A549 treated with ZK216348 at 1 μM for 4 hours (cell line): ENCODE results near the gene FUOM. TPM values are rescaled to one million over a fixed set of nuclear protein-coding genes. Genes with fewer than 3 reads are reported as not detected.

Experiments used
- total RNA-seq: library from RNA; stranded (reverse); fragments of 200-300 nt; extraction: Qiagen RNA extraction; gene quantifications from 5 replicates; pipeline ENCODE4 v1.2.3, GENCODE V29; 2022; ENCODE audit warnings: low read depth

The FUOM gene, protein sequence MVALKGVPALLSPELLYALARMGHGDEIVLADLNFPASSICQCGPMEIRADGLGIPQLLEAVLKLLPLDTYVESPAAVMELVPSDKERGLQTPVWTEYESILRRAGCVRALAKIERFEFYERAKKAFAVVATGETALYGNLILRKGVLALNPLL
- total RNA-seq = 9.9 to 16.2 TPM (median 11.9 TPM) in 5 replicates

DNA sequence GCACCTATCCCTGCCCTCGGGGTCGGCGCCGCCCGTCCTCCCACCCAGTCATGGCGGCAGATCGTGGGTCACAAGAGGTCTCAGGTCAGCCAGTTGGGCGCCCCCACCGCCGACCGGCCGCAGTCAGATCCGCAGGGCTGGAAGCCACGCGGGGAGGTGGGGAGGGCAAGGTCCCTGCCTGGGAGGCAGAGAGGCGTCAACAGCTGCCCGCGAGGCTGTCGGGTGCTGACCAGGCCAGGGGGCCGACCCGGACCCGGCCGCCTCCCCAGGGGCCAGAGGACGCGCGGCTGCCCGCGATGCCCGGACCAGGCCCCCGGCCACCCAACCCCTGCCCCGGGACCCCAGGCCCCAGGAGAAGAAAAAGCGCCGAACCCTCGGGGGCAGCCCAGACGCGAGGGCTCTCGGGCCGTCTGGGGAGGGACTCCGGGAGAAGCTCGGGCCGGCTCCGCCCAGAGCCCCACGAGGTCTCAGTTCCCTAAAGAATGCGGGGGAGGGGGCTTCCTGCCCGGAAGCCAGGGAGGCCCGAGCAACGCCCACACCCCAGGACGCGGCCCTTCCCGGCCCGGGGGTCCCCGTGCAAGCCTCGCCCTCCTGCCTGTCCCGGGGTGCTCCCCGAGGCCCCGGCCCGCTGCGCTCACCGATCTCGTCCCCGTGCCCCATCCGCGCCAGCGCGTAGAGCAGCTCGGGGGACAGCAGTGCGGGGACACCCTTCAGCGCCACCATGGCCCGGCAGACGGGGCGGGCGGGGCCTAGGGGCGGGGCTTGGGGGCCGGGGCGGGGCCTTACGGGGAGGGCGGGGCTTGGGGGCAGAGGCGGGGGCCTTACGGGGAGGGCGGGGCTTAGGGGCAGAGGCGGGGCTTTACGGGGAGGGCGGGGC lies at the start of gene FUOM:
Gene FUOM (minus strand): TSS at position 735 of the 877 bp plus-strand sequence. CDS start 12 bp downstream, at position 723.

DNA sequence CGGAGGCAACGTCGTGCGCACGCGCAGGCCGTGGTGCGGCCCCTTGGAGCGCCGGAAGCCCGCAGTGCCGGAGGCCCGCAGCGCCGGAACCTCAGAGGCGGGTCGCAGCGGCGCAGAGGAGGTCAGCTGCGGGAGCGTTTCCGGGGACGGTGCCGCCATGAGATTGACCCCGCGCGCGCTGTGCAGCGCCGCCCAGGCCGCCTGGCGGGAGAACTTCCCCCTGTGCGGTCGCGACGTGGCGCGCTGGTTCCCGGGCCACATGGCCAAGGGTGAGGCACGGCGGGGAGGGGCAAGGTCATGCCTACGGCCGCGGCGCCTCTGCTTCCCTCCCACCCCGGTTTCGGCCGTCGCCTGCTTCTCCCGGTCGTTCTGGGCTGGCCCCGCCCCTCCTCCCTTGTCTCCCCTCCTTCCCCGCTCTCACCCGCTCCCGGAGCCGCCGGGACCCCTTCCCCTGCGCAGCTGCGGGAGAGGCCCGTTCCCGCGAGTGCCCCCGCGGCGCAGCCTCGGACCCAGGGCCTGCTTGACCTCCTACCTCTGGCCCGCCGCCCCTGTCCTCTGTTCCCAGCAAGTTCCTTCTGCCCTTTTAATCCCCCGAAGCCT lies 36.3 kb upstream of the FUOM start, which contains the start of gene MTG1:
Gene MTG1 (plus strand): TSS at position 94 of the 600 bp plus-strand sequence. CDS start 64 bp downstream, at position 158.

DNA sequence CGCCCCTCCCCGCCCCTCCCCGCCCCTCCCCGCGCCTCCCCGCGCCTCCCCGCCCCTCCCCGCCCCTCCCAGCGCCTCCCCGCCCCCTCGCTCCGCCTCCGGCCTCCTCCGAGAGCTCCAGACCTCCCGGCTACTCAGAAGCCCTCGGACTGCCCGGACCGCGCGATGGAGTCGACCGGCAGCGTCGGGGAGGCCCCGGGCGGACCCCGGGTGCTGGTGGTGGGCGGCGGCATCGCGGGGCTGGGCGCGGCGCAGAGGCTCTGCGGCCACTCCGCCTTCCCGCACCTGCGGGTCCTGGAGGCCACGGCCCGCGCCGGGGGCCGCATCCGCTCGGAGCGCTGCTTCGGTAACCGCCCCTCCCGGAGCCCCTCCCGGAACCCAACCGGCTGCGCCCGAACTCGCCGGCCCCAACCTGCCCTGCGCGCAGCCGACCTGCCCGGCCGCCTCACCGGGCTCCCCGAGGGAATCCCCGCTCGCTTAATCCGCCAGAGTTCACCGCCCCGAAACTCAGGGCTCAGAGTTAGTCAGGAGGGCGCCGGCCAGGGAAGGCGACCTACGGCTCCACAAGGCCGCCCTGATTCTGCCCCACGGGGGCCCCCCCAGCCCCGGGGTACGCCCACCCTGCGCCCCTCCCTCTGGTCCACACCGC lies 21.5 kb upstream of the FUOM start, which contains the start of gene PAOX:
Gene PAOX (plus strand): TSS at position 111 of the 649 bp plus-strand sequence. CDS start 55 bp downstream, at position 166.

DNA sequence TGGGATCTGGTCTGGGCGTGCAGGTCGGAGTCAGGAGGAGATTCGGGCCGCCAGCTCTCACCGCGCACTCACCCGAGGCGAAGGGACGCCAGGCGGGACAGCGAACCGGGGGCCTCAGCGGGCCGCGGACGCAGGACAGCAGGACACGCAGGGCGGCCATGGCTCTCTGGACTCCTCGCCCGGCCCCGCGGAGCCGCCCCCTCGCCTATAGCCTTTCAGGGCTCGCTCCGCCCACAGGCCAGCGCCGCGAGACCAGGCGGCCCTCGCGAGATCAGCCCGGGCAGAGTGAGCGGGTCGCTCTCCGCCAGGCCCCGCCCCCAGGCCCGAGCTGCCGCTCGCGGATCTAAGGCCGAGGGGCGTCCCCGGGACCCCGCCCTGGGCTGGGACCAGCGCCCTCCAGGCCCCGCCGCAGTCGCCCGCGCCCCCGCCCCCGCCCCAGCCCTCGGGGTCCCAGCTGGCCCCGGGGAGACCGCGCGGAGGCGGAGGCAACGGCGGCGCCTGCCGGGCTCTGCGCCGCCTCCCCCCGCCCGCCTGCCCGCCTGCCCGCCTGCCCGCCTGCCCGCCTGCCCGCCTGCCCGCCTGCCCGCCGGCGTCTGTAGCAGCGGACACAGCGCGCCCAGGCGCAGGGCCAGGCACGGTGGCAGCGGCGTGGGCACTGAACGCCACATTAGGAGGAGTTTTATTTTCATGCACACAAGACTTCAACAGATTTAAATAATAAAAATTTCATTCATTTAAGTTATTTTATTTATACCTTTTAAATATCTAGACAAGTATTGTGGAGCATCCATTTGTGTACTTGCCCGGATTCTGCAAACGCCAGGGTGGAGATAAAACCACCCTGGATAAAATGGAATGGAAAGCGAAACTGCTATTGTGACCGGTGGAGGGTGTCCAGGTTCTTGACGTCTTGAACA lies 15.6 kb upstream of the FUOM start, which contains the start of gene ECHS1:
Gene ECHS1 (minus strand): TSS at position 181 of the 917 bp plus-strand sequence. CDS start 21 bp downstream, at position 160.

DNA sequence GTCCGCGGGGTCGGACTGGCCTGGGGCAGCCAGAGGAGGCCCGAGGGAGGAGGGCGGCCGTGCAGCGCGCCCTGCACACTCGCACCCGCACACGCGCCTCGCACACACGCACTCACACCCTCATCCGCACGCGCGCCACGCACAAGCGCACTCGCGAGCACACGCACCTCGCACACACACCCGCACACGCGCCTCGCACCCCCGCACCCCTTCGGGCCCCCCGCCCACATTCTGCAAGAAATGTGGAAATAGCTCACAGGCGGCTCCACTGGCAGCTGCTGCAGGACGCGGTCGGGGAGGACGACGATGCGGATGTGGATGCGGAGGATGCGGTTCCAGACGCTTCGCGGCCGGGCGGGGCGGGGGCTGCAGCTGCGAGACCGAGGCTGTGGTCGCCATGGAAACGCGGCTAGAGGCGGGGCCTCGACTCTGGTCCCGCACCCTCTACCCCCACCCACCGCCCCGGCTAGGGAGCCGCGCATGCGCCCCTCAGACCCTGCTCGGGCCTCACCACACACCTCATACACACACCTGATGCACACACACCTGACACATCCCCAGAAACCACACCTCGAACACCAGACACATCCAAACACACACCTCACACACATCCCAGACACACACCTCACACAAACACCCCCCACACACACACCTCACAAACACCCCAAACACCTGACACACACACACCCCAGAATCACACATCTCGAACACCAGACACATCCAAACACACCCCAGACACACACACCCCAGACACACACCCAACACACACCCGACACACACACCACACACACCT lies 21.0 kb downstream of the FUOM start, which contains the start of gene CALY:
Gene CALY (minus strand): TSS at position 320 of the 793 bp plus-strand sequence. CDS start 7,907 bp downstream, outside the sequence.

DNA sequence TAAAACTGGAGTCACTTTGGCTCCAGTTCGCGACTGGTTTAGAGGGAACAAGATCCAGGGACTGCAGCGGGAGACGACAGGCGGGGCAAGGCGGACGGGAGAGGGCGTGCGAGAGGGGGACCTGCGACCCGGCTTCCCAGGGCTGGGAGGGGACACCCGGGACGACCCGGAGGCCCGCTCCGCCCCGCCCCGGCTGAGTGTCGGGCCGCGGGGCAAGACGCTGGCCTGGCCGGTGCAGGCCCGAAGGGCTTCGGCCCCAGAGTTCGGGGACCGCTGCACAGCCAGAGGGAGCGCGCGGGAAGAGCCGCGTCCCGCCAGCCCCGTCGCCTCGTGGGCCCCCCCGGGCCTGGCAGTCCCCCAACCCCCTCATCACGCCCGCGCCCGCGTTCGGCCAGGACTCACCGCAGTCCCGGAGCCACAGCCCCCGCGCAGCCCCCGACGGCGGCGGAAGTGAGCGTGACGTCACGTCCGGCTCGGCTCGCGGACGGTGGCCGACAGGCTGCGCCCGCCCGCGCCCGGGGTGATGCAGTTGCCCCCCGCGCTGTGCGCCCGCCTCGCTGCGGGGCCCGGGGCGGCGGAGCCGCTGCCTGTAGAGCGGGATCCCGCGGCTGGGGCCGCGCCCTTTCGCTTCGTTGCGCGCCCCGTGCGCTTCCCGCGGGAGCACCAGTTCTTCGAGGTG lies 49.3 kb downstream of the FUOM start, which contains the start of the genes TUBGCP2 and ZNF511:
Gene TUBGCP2 (minus strand): TSS at position 452 of the 679 bp plus-strand sequence. CDS start 5,931 bp downstream, outside the sequence.
Gene ZNF511 (plus strand): TSS at position 494 of the 679 bp plus-strand sequence. CDS start 30 bp downstream, at position 524.

Other genes starting within 250 kb of the FUOM start
- gene KNDC1, start 197.8 kb downstream of the FUOM start, total RNA-seq = 0.52 to 2.4 TPM (median 0.87 TPM) in 5 replicates
- gene UTF1, start 127.8 kb downstream of the FUOM start, total RNA-seq = not detected in 5 replicates
- not detected in 5 replicates for gene VENTX, start 120.2 kb downstream of the FUOM start, total RNA-seq
- 1.0 to 4.5 TPM (median 3.3 TPM) in 5 replicates for gene ADAM8, start 81.2 kb downstream of the FUOM start, total RNA-seq
- 34.9 to 49.3 TPM (median 41.2 TPM) in 5 replicates for gene TUBGCP2, start 49.1 kb downstream of the FUOM start, total RNA-seq
- gene ZNF511, start 49.1 kb downstream of the FUOM start, total RNA-seq = 49.5 to 76.3 TPM (median 61.5 TPM) in 5 replicates
- 0.42 to 1.6 TPM (median 0.70 TPM) in 5 replicates for gene CALY, start 21.1 kb downstream of the FUOM start, total RNA-seq
- not detected in 5 replicates for gene PRAP1, start 10.6 kb downstream of the FUOM start, total RNA-seq
- 122 to 153 TPM (median 138 TPM) in 5 replicates for gene ECHS1, start 15.3 kb upstream of the FUOM start, total RNA-seq
- gene PAOX, start 21.2 kb upstream of the FUOM start, total RNA-seq = 1.6 to 2.2 TPM (median 1.9 TPM) in 5 replicates
- gene MTG1, start 36.1 kb upstream of the FUOM start, total RNA-seq = 37.4 to 57.0 TPM (median 51.0 TPM) in 5 replicates
- gene SPRN, start 66.6 kb upstream of the FUOM start, total RNA-seq = 0.17 to 0.35 TPM (median 0.27 TPM) in 5 replicates
- 0.07 to 0.31 TPM (median 0.21 TPM) in 5 replicates for gene SCART1, start 95.9 kb upstream of the FUOM start, total RNA-seq
- gene CYP2E1, start 169.3 kb upstream of the FUOM start, total RNA-seq = 0.26 to 0.37 TPM (median 0.31 TPM) in 4 of 5 replicates, not detected in the other
- not detected in 5 replicates for gene SYCE1, start 207.6 kb upstream of the FUOM start, total RNA-seq